Measurements from ENCODE around the gene LZTR1. TPM values are rescaled to one million over a fixed set of nuclear protein-coding genes. Genes with fewer than 3 reads are reported as not detected.

The LZTR1 gene
- total and polyA plus RNA-seq, 2 of the 4 experiments (the other 2 are of a cell fraction): 22.8 to 41.3 TPM

DNA sequence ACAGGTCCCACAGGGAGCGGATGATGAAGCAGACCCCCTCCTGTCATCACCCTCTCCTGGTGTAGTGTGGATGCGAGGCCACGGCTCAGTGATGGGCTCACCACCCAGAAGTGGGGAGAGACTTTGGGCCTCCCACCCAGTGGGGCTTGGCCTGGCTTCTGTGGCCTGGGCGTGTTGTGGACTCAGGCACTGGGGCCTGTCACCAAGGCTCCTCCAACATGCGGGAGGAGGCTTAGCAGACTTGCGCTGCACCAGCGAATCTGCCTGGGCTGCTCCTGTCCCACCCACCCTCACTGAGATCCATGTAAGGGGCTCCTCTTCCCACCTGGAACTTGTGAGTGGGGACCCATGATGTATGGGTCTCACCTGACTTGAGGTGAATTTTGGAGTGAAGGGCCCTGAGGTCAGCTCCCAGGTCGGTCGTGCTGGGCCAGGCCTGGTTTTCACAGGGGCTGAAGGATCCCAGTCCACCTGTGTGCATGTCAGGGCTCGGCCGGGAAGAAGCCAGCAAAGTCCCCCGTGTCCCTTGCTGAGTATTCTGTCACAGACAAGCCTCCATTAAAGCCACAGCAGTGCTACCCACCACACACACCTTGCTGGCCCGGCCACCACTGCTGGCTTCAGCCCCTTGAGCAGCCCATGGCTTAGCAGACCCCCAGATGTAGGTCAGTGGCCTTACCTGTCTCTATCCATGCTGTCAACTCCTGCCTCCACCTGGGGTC lies 15.6 kb downstream of the LZTR1 start (continued):
- TF ChIP-seq, protein P1, sequence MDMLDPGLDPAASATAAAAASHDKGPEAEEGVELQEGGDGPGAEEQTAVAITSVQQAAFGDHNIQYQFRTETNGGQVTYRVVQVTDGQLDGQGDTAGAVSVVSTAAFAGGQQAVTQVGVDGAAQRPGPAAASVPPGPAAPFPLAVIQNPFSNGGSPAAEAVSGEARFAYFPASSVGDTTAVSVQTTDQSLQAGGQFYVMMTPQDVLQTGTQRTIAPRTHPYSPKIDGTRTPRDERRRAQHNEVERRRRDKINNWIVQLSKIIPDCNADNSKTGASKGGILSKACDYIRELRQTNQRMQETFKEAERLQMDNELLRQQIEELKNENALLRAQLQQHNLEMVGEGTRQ (IDR thresholded peaks at IDR 0.05; ENCODE audit: low read depth, low read length): no peak
- TF ChIP-seq RFX5 (IDR thresholded peaks at IDR 0.05; ENCODE audit: low read depth, low read length): no peak
- no peak for TF ChIP-seq NFE2L2 (IDR thresholded peaks at IDR 0.05; ENCODE audit: low read depth, low read length)
- no peak for TF ChIP-seq RAD21 (IDR thresholded peaks at IDR 0.05; ENCODE audit: low read length)
- no peak for TF ChIP-seq MXI1 (IDR thresholded peaks at IDR 0.05; ENCODE audit: borderline replicate concordance, low read depth, low read length)
- TF ChIP-seq POLR2A (IDR thresholded peaks at IDR 0.05; ENCODE audit: low read depth, low read length): no peak
